ENCODE data around the gene GABRG3. TPM values are rescaled to one million over a fixed set of nuclear protein-coding genes. Genes with fewer than 3 reads are reported as not detected.

GABRG3 gene
- total and polyA plus RNA-seq, 2 of the 4 experiments (the other 2 are of a cell fraction), result not detected

DNA sequence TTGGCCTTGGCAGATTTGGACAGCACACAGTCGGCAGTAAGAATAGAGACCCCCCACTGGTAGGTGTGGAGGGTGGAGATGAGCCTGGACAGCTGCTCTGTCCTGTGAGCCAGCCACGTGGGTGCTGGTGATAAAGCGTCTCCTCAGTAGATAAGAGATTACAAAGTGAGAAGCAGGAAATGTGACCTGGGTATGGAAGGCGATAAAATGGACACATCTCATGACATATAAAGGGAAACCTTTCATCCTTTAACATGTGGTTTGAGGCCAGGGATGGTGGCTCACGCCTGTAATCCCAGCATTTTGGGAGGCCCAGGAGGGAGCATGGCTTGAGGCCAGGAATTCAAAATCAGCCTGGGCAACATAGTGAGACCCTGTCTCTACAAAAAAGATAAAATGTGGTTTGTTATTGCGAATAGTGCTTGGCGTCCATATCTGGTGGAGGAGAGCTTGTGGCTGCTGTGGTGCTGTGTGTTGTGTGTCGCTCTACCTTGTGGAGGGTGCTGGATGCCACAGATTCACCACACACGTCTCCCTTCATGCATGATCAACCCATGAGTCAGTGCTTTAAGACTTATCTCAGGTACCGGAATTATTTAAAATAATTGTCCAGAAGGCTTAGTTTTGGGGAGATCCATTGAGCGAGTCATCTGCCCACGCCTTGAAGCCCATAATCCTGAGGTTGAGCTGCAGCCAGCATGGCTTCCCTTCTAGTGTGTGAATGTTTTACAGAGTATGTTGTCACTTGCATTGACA lies 157.0 kb downstream of the GABRG3 start:
- BruUV-seq (replicated peaks), result no TSS peak
- H3K23ac ChIP-seq (ENCODE audit: low read depth, low read length), result no peak overlapping the region
- H4K8ac ChIP-seq (ENCODE audit: low read depth in 2 of 2, low read length in 2 of 2), result no peak overlapping the region
- POLR2A ChIA-PET (ENCODE audit: unreplicated experiment), result no interaction called here
- no peak overlapping the region for H3K27ac ChIP-seq (ENCODE audit: insufficient read depth, low read length)
- H3K79me1 ChIP-seq (ENCODE audit: low read depth in 1 of 2, low read length in 2 of 2), result no peaks in the 10 kb centered on the region
- no peak overlapping the region for H2BK5ac ChIP-seq (ENCODE audit: low read depth, low read length, poor library complexity, severe bottlenecking)
- dilution Hi-C loops (cut with HindIII; ENCODE audit: low sequenced_read_pairs, unreplicated experiment), result no loop called here
- H3K18ac ChIP-seq (ENCODE audit: low read depth, low read length), result no peak overlapping the region
- ATAC-seq (ENCODE audit: low read depth) (no peak), DNase-seq (no peak)
- in situ Hi-C loops (cut with MboI; ENCODE audit: low sequenced_read_pairs), result no loop called here
- no peak overlapping the region for H2BK15ac ChIP-seq (ENCODE audit: low read depth, low read length)
- H3K9me3 ChIP-seq (ENCODE audit: control insufficient read depth, insufficient read depth, low read length), result peaks cover 17% of the 10 kb centered on the region; the same call in 1 of the 2 replicates
- intact Hi-C loops (cut with micrococcal nuclease), result no loop called here
- no peak overlapping the region for H4K5ac ChIP-seq (ENCODE audit: low read depth, low read length)
- no peak overlapping the region for H2AFZ ChIP-seq (replicated peaks; ENCODE audit: low read length, poor library complexity)
- no peaks in the 10 kb centered on the region for H3K4me1 ChIP-seq (ENCODE audit: control insufficient read depth, insufficient read depth, low read length)
- no peaks in the 10 kb centered on the region for H3K27me3 ChIP-seq (ENCODE audit: control insufficient read depth, insufficient read depth, low read length)
- CTCF ChIA-PET, result no interaction called here
- no peak overlapping the region for H2AK9ac ChIP-seq (replicated peaks; ENCODE audit: low read depth, low read length, poor library complexity)
- TF ChIP-seq, protein P1, sequence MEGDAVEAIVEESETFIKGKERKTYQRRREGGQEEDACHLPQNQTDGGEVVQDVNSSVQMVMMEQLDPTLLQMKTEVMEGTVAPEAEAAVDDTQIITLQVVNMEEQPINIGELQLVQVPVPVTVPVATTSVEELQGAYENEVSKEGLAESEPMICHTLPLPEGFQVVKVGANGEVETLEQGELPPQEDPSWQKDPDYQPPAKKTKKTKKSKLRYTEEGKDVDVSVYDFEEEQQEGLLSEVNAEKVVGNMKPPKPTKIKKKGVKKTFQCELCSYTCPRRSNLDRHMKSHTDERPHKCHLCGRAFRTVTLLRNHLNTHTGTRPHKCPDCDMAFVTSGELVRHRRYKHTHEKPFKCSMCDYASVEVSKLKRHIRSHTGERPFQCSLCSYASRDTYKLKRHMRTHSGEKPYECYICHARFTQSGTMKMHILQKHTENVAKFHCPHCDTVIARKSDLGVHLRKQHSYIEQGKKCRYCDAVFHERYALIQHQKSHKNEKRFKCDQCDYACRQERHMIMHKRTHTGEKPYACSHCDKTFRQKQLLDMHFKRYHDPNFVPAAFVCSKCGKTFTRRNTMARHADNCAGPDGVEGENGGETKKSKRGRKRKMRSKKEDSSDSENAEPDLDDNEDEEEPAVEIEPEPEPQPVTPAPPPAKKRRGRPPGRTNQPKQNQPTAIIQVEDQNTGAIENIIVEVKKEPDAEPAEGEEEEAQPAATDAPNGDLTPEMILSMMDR (conservative IDR thresholded peaks at IDR 0.05; ENCODE audit: low read depth, low read length), result no peak
- no peak for TF ChIP-seq RCOR1 (IDR thresholded peaks at IDR 0.05; ENCODE audit: insufficient replicate concordance, low read length)
- TF ChIP-seq MXI1 (IDR thresholded peaks at IDR 0.05; ENCODE audit: borderline replicate concordance, low read depth, low read length), result no peak
- no peak for TF ChIP-seq NFE2L2 (IDR thresholded peaks at IDR 0.05; ENCODE audit: low read depth, low read length)
- TF ChIP-seq, protein P2, sequence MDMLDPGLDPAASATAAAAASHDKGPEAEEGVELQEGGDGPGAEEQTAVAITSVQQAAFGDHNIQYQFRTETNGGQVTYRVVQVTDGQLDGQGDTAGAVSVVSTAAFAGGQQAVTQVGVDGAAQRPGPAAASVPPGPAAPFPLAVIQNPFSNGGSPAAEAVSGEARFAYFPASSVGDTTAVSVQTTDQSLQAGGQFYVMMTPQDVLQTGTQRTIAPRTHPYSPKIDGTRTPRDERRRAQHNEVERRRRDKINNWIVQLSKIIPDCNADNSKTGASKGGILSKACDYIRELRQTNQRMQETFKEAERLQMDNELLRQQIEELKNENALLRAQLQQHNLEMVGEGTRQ (IDR thresholded peaks at IDR 0.05; ENCODE audit: low read depth, low read length), result no peak
- TF ChIP-seq BHLHE40 (IDR thresholded peaks at IDR 0.05; ENCODE audit: low read depth, low read length), result no peak
- no peak for TF ChIP-seq POLR2A (IDR thresholded peaks at IDR 0.05; ENCODE audit: low read depth, low read length)
- TF ChIP-seq CHD1 (IDR thresholded peaks at IDR 0.05; ENCODE audit: low read depth, low read length), result no peak
- TF ChIP-seq MAFK (IDR thresholded peaks at IDR 0.05; ENCODE audit: low read depth, low read length), result no peak
- no peak for TF ChIP-seq RAD21 (IDR thresholded peaks at IDR 0.05; ENCODE audit: low read length)
- TF ChIP-seq, protein P3, sequence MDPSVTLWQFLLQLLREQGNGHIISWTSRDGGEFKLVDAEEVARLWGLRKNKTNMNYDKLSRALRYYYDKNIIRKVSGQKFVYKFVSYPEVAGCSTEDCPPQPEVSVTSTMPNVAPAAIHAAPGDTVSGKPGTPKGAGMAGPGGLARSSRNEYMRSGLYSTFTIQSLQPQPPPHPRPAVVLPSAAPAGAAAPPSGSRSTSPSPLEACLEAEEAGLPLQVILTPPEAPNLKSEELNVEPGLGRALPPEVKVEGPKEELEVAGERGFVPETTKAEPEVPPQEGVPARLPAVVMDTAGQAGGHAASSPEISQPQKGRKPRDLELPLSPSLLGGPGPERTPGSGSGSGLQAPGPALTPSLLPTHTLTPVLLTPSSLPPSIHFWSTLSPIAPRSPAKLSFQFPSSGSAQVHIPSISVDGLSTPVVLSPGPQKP (IDR thresholded peaks at IDR 0.05; ENCODE audit: borderline replicate concordance, low read depth, low read length), result no peak
- TF ChIP-seq FOS (IDR thresholded peaks at IDR 0.05; ENCODE audit: low read depth, low read length), result no peak
- no peak for TF ChIP-seq RFX5 (IDR thresholded peaks at IDR 0.05; ENCODE audit: low read depth, low read length)
- H3K36me3 ChIP-seq (ENCODE audit: control insufficient read depth, insufficient read depth, low read length), result no peaks in the 10 kb centered on the region
- WGBS, 2 experiments (ENCODE audit: extremely low coverage in 2 of 2, insufficient read length in 1 of 2), result 68% methylated on average over 2 of the region's 12 CpGs; no CpG with 5 or more reads in 1 of the 2 experiments
- no peak overlapping the region for H3K56ac ChIP-seq (ENCODE audit: extremely low read depth, insufficient read depth, low read length)
- H2AK5ac ChIP-seq (ENCODE audit: low read depth, low read length), result no peak overlapping the region
- H3K4ac ChIP-seq (ENCODE audit: low read depth, low read length), result no peak overlapping the region
- H4K91ac ChIP-seq (ENCODE audit: insufficient read depth, low read depth, low read length), result no peak overlapping the region
- H3K4me3 ChIP-seq (ENCODE audit: insufficient read depth, low read depth, low read length), result no peak overlapping the region
- no peak overlapping the region for H3K4me2 ChIP-seq (ENCODE audit: low read depth, low read length)
- H2BK120ac ChIP-seq (ENCODE audit: low read depth, low read length), result no peak overlapping the region
- H3K9ac ChIP-seq (ENCODE audit: low read depth, low read length), result no peak overlapping the region
- H2BK20ac ChIP-seq (ENCODE audit: low read depth, low read length), result no peak overlapping the region
- H3K9me1 ChIP-seq (ENCODE audit: insufficient read depth, low read length), result no peaks in the 10 kb centered on the region
- no peaks in the 10 kb centered on the region for H4K20me1 ChIP-seq (ENCODE audit: insufficient read depth, low read length)
- no peak overlapping the region for H3K14ac ChIP-seq (replicated peaks; ENCODE audit: low read depth, low read length)

Data from IMR-90 (cell line).